ENCODE results near the gene PPP2R5E. TPM values are rescaled to one million over a fixed set of nuclear protein-coding genes. Genes with fewer than 3 reads are reported as not detected.

Gene PPP2R5E
- total RNA-seq, 4 donors from 2014 or later = 16.8 to 23.7 (median 20.4) TPM

DNA sequence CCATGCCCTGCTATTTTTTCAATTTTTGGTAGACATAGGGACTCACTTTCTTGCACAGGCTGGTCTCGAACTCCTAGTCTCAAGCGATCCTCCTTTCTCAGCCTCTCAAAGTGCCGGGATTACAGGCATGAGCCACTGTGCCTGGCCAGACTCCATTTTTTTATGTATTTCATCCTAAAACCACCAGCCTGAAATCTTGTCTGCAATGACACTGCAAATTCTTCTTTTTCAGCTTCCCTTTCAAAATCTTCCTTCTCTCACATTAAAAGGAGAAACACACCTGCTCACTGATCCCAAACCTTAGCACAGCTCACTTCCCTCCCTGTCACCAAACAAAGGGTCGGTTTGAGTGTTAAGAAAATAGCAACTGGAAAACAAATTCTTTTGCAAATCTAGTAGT is 62.6 kb downstream of the PPP2R5E start:
- peaks cover 31% of the 10 kb centered on the region for H3K4me1 ChIP-seq
- H3K4me3 ChIP-seq = no peak overlapping the region
- H3K36me3 ChIP-seq = no peaks in the 10 kb centered on the region
- DNase-seq (ENCODE audit: low spot score in 2 of 2) = no peak
- no peaks in the 10 kb centered on the region for H3K27me3 ChIP-seq
- WGBS = 99% methylated on average over 4 of the region's 4 CpGs
- no peak overlapping the region for H3K27ac ChIP-seq
- no peaks in the 10 kb centered on the region for H3K9me3 ChIP-seq
- no peak for TF ChIP-seq POLR2A (IDR thresholded peaks at IDR 0.05)
- TF ChIP-seq, protein P1, sequence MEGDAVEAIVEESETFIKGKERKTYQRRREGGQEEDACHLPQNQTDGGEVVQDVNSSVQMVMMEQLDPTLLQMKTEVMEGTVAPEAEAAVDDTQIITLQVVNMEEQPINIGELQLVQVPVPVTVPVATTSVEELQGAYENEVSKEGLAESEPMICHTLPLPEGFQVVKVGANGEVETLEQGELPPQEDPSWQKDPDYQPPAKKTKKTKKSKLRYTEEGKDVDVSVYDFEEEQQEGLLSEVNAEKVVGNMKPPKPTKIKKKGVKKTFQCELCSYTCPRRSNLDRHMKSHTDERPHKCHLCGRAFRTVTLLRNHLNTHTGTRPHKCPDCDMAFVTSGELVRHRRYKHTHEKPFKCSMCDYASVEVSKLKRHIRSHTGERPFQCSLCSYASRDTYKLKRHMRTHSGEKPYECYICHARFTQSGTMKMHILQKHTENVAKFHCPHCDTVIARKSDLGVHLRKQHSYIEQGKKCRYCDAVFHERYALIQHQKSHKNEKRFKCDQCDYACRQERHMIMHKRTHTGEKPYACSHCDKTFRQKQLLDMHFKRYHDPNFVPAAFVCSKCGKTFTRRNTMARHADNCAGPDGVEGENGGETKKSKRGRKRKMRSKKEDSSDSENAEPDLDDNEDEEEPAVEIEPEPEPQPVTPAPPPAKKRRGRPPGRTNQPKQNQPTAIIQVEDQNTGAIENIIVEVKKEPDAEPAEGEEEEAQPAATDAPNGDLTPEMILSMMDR (IDR thresholded peaks at IDR 0.05) = no peak
- TF ChIP-seq POLR2AphosphoS5 (IDR thresholded peaks at IDR 0.05) = no peak
- no peak for TF ChIP-seq EP300 (IDR thresholded peaks at IDR 0.05)

DNA sequence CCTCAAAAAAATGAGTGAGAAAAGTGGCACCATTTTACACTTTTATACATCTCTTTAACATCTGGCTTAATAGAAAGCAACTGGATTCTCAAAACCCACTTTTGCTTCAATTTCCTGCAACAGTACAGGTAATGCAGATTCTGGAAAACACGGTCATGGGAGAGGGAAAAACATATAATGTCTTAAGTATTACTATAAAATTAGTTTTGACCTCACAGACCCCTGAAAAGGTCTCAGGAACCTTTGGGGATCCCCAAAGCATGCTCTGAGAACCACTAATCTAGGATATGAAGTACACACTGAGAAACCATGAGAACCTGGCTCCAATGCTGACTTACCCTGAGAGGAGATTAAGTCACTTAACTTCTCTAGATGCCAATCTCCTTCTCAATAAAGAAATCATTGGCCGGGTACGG is 64.7 kb downstream of the PPP2R5E start:
- no peak overlapping the region for H3K4me3 ChIP-seq
- no peaks in the 10 kb centered on the region for H3K27me3 ChIP-seq
- TF ChIP-seq POLR2AphosphoS5 (IDR thresholded peaks at IDR 0.05) (no peak), EP300 (IDR thresholded peaks at IDR 0.05) (no peak), POLR2A (IDR thresholded peaks at IDR 0.05) (no peak)
- TF ChIP-seq, protein P1 (IDR thresholded peaks at IDR 0.05) = no peak
- no peak for DNase-seq (ENCODE audit: low spot score in 2 of 2)
- WGBS = 95% methylated on average over 3 of the region's 3 CpGs
- H3K4me1 ChIP-seq = peaks cover 30% of the 10 kb centered on the region
- H3K9me3 ChIP-seq = no peaks in the 10 kb centered on the region
- H3K36me3 ChIP-seq = no peaks in the 10 kb centered on the region
- no peak overlapping the region for H3K27ac ChIP-seq

DNA sequence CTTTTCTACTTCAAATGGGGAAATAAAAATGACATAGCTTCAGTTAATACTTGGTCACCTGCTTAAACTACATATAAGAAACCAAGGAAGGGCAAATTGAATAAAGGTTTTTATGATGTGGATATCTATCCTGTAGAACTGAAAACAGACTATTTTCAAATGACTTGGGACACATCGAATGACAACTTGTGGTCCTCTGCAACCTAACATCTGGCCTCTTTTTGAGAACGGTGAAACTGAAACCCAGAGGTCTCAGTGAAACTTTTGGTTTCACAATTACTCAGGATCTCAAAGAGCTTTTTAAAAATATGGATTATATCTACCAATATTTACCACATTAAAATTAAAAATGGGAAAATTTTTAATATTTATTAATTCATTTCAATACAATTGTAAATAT is 65.2 kb downstream of the PPP2R5E start:
- no peak for TF ChIP-seq POLR2A (IDR thresholded peaks at IDR 0.05)
- TF ChIP-seq POLR2AphosphoS5 (IDR thresholded peaks at IDR 0.05) = no peak
- TF ChIP-seq, protein P1 (IDR thresholded peaks at IDR 0.05) = no peak
- TF ChIP-seq EP300 (IDR thresholded peaks at IDR 0.05) = no peak
- Histone ChIP-seq H3K27ac (no peak overlapping the region), H3K4me3 (peak overlapping the region; percentile 14), H3K9me3 (no peaks in the 10 kb centered on the region), H3K36me3 (no peaks in the 10 kb centered on the region), H3K27me3 (no peaks in the 10 kb centered on the region), H3K4me1 (peaks cover 32% of the 10 kb centered on the region)
- DNase-seq (ENCODE audit: low spot score in 2 of 2) = no peak
- WGBS = 45% methylated on average over 2 of the region's 2 CpGs

DNA sequence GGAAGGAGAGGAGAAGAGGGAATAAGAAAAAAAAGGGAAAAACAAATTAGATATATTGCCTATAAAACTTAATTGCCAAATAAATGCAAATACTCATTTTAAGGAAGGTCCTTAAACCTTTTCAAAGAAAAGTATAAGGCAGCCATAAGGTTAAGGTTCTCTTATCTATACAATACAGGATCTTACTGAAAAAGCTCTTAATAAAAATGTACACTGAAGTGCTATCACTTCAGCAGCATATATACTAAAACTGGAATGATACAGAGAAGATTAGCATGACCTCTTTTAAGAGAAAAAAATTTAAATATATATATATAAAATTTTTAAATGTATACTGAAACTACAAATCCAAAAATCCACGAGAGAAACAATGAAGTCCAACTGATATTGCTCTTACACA is 65.6 kb downstream of the PPP2R5E start:
- Histone ChIP-seq H3K4me3 (peak overlapping the region; percentile 14), H3K9me3 (no peaks in the 10 kb centered on the region), H3K36me3 (no peaks in the 10 kb centered on the region), H3K27me3 (no peaks in the 10 kb centered on the region), H3K27ac (no peak overlapping the region), H3K4me1 (peaks cover 30% of the 10 kb centered on the region)
- 50% methylated on average over 1 of the region's 1 CpG for WGBS
- DNase-seq (ENCODE audit: low spot score in 2 of 2) = no peak
- TF ChIP-seq, protein P1 (IDR thresholded peaks at IDR 0.05) = no peak
- TF ChIP-seq POLR2A (IDR thresholded peaks at IDR 0.05) (no peak), EP300 (IDR thresholded peaks at IDR 0.05) (no peak), POLR2AphosphoS5 (IDR thresholded peaks at IDR 0.05) (no peak)

DNA sequence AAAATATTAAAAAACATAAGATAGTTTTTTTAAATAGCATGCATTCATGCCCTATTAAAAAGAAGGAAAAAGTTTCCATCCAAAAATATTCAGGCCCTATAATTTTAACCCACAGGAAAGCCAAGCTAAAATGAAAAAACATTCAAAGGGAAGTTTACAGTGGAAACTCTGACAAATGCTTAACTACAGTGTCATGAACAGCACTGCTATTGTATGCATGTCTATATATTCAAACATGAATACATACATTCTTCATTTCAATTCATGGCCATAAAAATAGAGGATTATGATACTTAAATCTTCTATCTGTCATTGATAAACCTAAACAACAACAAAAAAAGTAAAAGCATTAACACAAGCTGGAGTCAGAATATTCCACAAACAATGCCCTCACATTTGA is 67.4 kb downstream of the PPP2R5E start:
- Histone ChIP-seq H3K4me3 (no peak overlapping the region), H3K36me3 (no peaks in the 10 kb centered on the region), H3K9me3 (no peaks in the 10 kb centered on the region), H3K27ac (no peak overlapping the region), H3K27me3 (no peaks in the 10 kb centered on the region), H3K4me1 (peaks cover 46% of the 10 kb centered on the region)
- TF ChIP-seq POLR2AphosphoS5 (IDR thresholded peaks at IDR 0.05) (no peak), POLR2A (IDR thresholded peaks at IDR 0.05) (no peak), EP300 (IDR thresholded peaks at IDR 0.05) (no peak)
- TF ChIP-seq, protein P1 (IDR thresholded peaks at IDR 0.05) = no peak
- DNase-seq (ENCODE audit: low spot score in 2 of 2) = no peak

Measured in suprapubic skin (tissue), 4 donors.